Fibroblast of the aortic adventitia (primary cell): ENCODE measurements around the gene SLC2A4RG. TPM values are rescaled to one million over a fixed set of nuclear protein-coding genes. Genes with fewer than 3 reads are reported as not detected.

Source experiments
- DNase-seq: peaks from one replicate; pipeline ENCODE4 v3.0.0-alpha.2; 2010; ENCODE audit warnings: low read depth
- H3K4me3 ChIP-seq: 2 replicates; pipeline ENCODE4 v1.5.1; 2011; ENCODE audit warnings: low read depth, mild to moderate bottlenecking, control low read depth, low read length, moderate library complexity
- CTCF ChIP-seq: IDR thresholded peaks from 2 replicates; pipeline ENCODE4 v1.5.1; 2011; ENCODE audit warnings: mild to moderate bottlenecking, low read length, control low read depth, inconsistent platforms; ENCODE audit not compliant: insufficient read depth
- total RNA-seq: library from RNA; depleted of rRNA; stranded (reverse); fragments of >200 nt; gene quantifications from 2 replicates; pipeline ENCODE4 v1.2.3, GENCODE V29; 2012; ENCODE audit warnings: low replicate concordance

The SLC2A4RG gene
- total RNA-seq, 1 donor, result 39.2 TPM

DNA sequence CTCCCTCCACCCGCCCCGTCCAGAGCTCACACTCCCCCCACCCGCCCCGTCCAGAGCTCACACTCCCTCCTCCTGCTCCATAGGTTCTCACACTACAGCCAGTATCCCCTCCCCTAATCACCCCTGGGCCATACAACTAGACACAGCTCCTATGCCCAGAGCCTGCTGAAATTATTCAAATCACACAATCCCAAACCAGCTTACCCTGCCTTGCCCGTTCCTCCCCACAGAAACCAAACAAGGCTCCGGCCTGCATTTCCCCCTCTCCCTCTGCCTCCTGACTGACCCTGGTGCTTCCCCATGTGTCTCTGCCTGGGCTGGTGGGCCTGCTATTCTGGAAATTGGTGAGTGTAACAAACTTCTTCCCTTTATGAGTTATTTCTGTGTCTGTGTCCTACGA lies 18.6 kb downstream of the SLC2A4RG start:
- DNase-seq, result no peak
- no peak for TF ChIP-seq CTCF
- H3K4me3 ChIP-seq, result no peak overlapping the region

GRCh38 chr20:63759377-63759901 lies 19.9 kb downstream of the SLC2A4RG start:
- TF ChIP-seq CTCF, result no peak
- no peak overlapping the region for H3K4me3 ChIP-seq
- DNase-seq, result no peak

GRCh38 chr20:63765082-63765873 lies 25.7 kb downstream of the SLC2A4RG start:
- TF ChIP-seq CTCF, result no peak
- DNase-seq, result no peak
- no peak overlapping the region for H3K4me3 ChIP-seq

- no peak for DNase-seq
- TF ChIP-seq CTCF, result no peak
- H3K4me3 ChIP-seq, result no peak overlapping the region
Observed at GRCh38 chr20:63765902-63766301, 26.3 kb downstream of the SLC2A4RG start.

DNA sequence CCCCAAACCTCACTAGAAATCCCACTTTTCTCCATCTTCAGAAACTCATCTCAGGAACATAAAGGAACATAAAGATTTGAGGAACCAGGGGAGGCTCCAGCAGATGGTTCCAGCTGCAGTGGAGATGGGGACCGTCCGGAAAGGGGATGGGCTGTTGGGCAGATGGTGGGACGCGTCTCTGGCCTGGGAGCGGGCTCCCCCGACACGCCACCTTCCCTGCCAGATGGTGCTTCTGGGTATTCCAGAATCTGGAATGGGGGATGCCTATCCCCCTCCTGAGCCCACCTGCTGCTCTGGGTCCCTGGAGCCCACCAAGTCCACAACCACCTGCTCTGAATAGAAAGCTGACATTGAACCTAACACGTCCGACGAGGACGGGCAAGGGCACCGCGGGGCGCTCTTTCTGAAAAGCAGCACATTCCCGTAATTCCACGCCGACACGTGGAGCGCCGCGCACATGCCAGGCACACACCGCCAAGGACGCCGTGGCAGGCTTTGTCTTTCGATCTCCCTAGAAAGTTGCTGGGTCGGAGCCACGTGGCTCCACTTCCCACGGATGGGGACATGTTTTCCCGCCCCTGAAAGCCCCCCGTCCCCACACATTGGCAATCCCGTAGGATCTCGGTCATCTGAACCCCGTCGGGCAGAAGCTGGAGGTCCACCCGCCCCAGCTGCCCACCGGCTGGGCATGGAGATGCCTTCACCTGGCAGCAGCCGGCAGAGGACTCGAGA lies 27.3 kb downstream of the SLC2A4RG start:
- no peak for DNase-seq
- TF ChIP-seq CTCF, result no peak
- H3K4me3 ChIP-seq, result no peak overlapping the region

DNA sequence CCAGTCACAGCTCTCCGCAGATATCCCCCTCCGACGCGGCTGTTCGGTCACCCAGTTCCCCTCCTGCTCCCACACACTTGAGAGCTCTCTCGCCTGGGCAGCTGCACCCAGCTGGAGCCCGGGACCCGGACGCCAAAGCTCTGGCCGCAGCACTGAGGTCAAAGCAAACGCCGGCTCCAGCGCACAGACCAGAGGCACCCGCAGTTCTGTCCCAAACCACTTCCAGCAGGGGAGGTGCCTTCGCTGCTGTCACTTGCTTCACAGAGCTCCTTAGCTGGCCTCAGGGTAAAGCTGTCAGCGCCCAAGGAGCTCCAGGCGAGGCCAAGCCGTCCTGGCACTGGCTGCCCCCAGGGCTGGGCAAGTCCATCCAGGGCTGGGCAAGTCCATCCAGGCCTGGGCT lies 27.9 kb downstream of the SLC2A4RG start:
- TF ChIP-seq CTCF, result no peak
- DNase-seq, result no peak
- H3K4me3 ChIP-seq, result no peak overlapping the region
